HG02678 (cell line): ENCODE data around the gene ABI3BP.

Source experiments
- ATAC-seq: cut with Tn5 transposase; IDR thresholded peaks from one replicate; pipeline ENCODE4 v1.9.1; 2021; ENCODE audit warnings: mild to moderate bottlenecking, moderate library complexity; ENCODE audit not compliant: unreplicated experiment

The ABI3BP gene

GRCh38 chr3:100988080-100988479 lies 5.1 kb downstream of the ABI3BP start:
- ATAC-seq, result no peak

GRCh38 chr3:100984308-100984707 lies 8.9 kb downstream of the ABI3BP start:
- no peak for ATAC-seq

- no peak for ATAC-seq
Observed at GRCh38 chr3:100982710-100983109, 10.5 kb downstream of the ABI3BP start.

- ATAC-seq, result no peak
Observed at GRCh38 chr3:100981164-100981911, 11.9 kb downstream of the ABI3BP start.

- no peak for ATAC-seq
Observed at GRCh38 chr3:100978011-100978659, 15.1 kb downstream of the ABI3BP start.

GRCh38 chr3:100976611-100977010 lies 16.6 kb downstream of the ABI3BP start:
- ATAC-seq, result no peak

GRCh38 chr3:100975714-100976113 lies 17.5 kb downstream of the ABI3BP start:
- ATAC-seq, result no peak

- no peak for ATAC-seq
Observed at GRCh38 chr3:100973594-100973993, 19.6 kb downstream of the ABI3BP start.

- no peak for ATAC-seq
Observed at GRCh38 chr3:100972867-100973266, 20.4 kb downstream of the ABI3BP start.

- no peak for ATAC-seq
Observed at GRCh38 chr3:100972301-100972844, 20.8 kb downstream of the ABI3BP start.

- no peak for ATAC-seq
Observed at GRCh38 chr3:100971798-100972197, 21.4 kb downstream of the ABI3BP start.

GRCh38 chr3:100970477-100970990 lies 22.7 kb downstream of the ABI3BP start:
- ATAC-seq, result no peak

GRCh38 chr3:100968932-100969906 lies 24.0 kb downstream of the ABI3BP start:
- ATAC-seq, result no peak

- ATAC-seq, result no peak
Observed at GRCh38 chr3:100966807-100967206, 26.4 kb downstream of the ABI3BP start.

- no peak for ATAC-seq
Observed at GRCh38 chr3:100966049-100966491, 27.2 kb downstream of the ABI3BP start.

GRCh38 chr3:100963041-100963440 lies 30.2 kb downstream of the ABI3BP start:
- ATAC-seq, result no peak

GRCh38 chr3:100957261-100957986 lies 35.8 kb downstream of the ABI3BP start:
- no peak for ATAC-seq

- ATAC-seq, result no peak
Observed at GRCh38 chr3:100956276-100956675, 36.9 kb downstream of the ABI3BP start.

- ATAC-seq, result no peak
Observed at GRCh38 chr3:100954990-100955389, 38.2 kb downstream of the ABI3BP start.
